Measurements from ENCODE around the gene METTL9. TPM values are rescaled to one million over a fixed set of nuclear protein-coding genes. Genes with fewer than 3 reads are reported as not detected.

The METTL9 gene
- total and polyA plus RNA-seq, 2 of the 13 experiments (the other 11 are each of a cell fraction or from before 2014, with no cell fraction given): 123 to 204 TPM

- TF ChIP-seq HOXA5 (CRISPR knock-in tag; IDR thresholded peaks at IDR 0.05): no peak
- no peak for TF ChIP-seq ZFP41 (CRISPR knock-in tag; IDR thresholded peaks at IDR 0.05; ENCODE audit: borderline replicate concordance)
- TF ChIP-seq ZBTB7A (CRISPR knock-in tag; IDR thresholded peaks at IDR 0.05): no peak
- 0 out of 2 replicates have a peak, but pooled peaks have one; percentile 36 for TF ChIP-seq ZNF274 (CRISPR knock-in tag; IDR thresholded peaks at IDR 0.05)
- TF ChIP-seq ETS1 (CRISPR knock-in tag; IDR thresholded peaks at IDR 0.05): no peak
- no peak for TF ChIP-seq CC2D1A (CRISPR knock-in tag; IDR thresholded peaks at IDR 0.05)
- no peak for TF ChIP-seq HDAC1 (CRISPR knock-in tag; IDR thresholded peaks at IDR 0.05)
- no peak for TF ChIP-seq MZF1 (CRISPR knock-in tag; IDR thresholded peaks at IDR 0.05; ENCODE audit: borderline replicate concordance)
- no peak for TF ChIP-seq TBL1XR1 (IDR thresholded peaks at IDR 0.05; ENCODE audit: borderline replicate concordance, low read length, partially characterized antibody)
- TF ChIP-seq, protein P1, sequence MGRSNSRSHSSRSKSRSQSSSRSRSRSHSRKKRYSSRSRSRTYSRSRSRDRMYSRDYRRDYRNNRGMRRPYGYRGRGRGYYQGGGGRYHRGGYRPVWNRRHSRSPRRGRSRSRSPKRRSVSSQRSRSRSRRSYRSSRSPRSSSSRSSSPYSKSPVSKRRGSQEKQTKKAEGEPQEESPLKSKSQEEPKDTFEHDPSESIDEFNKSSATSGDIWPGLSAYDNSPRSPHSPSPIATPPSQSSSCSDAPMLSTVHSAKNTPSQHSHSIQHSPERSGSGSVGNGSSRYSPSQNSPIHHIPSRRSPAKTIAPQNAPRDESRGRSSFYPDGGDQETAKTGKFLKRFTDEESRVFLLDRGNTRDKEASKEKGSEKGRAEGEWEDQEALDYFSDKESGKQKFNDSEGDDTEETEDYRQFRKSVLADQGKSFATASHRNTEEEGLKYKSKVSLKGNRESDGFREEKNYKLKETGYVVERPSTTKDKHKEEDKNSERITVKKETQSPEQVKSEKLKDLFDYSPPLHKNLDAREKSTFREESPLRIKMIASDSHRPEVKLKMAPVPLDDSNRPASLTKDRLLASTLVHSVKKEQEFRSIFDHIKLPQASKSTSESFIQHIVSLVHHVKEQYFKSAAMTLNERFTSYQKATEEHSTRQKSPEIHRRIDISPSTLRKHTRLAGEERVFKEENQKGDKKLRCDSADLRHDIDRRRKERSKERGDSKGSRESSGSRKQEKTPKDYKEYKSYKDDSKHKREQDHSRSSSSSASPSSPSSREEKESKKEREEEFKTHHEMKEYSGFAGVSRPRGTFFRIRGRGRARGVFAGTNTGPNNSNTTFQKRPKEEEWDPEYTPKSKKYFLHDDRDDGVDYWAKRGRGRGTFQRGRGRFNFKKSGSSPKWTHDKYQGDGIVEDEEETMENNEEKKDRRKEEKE (IDR thresholded peaks at IDR 0.05): no peak
- TF ChIP-seq, protein P2, sequence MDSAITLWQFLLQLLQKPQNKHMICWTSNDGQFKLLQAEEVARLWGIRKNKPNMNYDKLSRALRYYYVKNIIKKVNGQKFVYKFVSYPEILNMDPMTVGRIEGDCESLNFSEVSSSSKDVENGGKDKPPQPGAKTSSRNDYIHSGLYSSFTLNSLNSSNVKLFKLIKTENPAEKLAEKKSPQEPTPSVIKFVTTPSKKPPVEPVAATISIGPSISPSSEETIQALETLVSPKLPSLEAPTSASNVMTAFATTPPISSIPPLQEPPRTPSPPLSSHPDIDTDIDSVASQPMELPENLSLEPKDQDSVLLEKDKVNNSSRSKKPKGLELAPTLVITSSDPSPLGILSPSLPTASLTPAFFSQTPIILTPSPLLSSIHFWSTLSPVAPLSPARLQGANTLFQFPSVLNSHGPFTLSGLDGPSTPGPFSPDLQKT (CRISPR knock-in tag; IDR thresholded peaks at IDR 0.05; ENCODE audit: borderline replicate concordance): no peak
- TF ChIP-seq, protein P3, sequence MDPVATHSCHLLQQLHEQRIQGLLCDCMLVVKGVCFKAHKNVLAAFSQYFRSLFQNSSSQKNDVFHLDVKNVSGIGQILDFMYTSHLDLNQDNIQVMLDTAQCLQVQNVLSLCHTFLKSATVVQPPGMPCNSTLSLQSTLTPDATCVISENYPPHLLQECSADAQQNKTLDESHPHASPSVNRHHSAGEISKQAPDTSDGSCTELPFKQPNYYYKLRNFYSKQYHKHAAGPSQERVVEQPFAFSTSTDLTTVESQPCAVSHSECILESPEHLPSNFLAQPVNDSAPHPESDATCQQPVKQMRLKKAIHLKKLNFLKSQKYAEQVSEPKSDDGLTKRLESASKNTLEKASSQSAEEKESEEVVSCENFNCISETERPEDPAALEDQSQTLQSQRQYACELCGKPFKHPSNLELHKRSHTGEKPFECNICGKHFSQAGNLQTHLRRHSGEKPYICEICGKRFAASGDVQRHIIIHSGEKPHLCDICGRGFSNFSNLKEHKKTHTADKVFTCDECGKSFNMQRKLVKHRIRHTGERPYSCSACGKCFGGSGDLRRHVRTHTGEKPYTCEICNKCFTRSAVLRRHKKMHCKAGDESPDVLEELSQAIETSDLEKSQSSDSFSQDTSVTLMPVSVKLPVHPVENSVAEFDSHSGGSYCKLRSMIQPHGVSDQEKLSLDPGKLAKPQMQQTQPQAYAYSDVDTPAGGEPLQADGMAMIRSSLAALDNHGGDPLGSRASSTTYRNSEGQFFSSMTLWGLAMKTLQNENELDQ (CRISPR knock-in tag; IDR thresholded peaks at IDR 0.05; ENCODE audit: borderline replicate concordance): no peak
- TF ChIP-seq SMAD9 (CRISPR knock-in tag; IDR thresholded peaks at IDR 0.05): no peak
- no peak for TF ChIP-seq ZNF788 (CRISPR knock-in tag; IDR thresholded peaks at IDR 0.05; ENCODE audit: borderline replicate concordance)
- no peak for TF ChIP-seq ZC3H4 (CRISPR knock-in tag; IDR thresholded peaks at IDR 0.05; ENCODE audit: borderline replicate concordance)
- peak; percentile 42 for TF ChIP-seq HNF4A (CRISPR knock-in tag; IDR thresholded peaks at IDR 0.05)
- no peak for TF ChIP-seq JUNB (CRISPR knock-in tag; IDR thresholded peaks at IDR 0.05; ENCODE audit: borderline replicate concordance)
- no peak for TF ChIP-seq JARID2 (CRISPR knock-in tag; IDR thresholded peaks at IDR 0.05; ENCODE audit: insufficient replicate concordance)
- no peak for TF ChIP-seq RFX5 (IDR thresholded peaks at IDR 0.05; ENCODE audit: low read depth, low read length)
- TF ChIP-seq ZNF484 (CRISPR knock-in tag; IDR thresholded peaks at IDR 0.05; ENCODE audit: borderline replicate concordance, low read depth): no peak
- TF ChIP-seq STAG1 (CRISPR knock-in tag; IDR thresholded peaks at IDR 0.05): no peak
Measured at GRCh38 chr16:21647562-21648164, 48.3 kb downstream of the METTL9 start (continued).

Measured in HepG2 (cell line).